HG02763 (cell line): ENCODE measurements around the gene DAGLA.
"Not testable (repeated sequence)": the region's sequence is repeated elsewhere in the genome, so short reads cannot be mapped to it uniquely, and the experiment has no call there.

Experiments used
- ATAC-seq: cut with Tn5 transposase; IDR thresholded peaks from one replicate; pipeline ENCODE4 v1.9.1; 2021; ENCODE audit warnings: mild to moderate bottlenecking, moderate library complexity; ENCODE audit not compliant: unreplicated experiment

The DAGLA gene

DNA sequence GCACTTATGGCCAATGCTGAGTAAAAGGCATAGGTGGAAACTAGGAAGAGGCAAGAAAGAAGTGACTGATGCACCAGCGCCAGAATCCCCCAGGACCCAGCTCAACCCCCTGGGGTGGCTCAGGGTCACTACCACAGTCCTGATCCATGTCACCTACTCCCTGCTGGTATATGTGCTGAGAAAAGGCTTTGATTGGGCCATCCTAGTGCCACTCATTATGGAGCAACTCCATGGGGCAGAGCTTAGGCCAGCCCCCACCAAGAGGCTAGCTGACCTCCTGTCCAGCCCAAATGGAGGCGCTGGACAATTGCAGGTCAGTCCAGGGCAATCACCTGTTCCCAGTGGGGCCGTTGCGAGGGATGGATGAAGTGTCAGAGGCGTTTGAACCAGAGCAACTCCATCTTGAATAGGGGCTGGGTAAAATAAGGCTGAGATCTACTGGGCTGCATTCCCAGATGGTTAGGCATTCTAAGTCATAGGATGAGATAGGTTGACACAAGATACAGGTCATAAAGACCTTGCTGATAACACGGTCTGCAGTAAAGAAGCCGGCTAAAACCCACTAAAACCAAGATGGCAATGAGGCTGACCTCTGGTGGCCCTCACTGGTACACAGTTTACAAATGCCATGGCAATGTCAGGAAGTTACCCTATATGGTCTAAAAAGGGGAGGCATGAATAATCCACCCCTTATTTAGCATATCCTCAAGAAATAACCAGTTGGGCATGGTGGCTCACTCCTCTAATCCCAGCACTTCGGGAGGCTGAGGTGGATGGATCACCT, 20.6 kb upstream of the DAGLA start:
- no peak for ATAC-seq

DNA sequence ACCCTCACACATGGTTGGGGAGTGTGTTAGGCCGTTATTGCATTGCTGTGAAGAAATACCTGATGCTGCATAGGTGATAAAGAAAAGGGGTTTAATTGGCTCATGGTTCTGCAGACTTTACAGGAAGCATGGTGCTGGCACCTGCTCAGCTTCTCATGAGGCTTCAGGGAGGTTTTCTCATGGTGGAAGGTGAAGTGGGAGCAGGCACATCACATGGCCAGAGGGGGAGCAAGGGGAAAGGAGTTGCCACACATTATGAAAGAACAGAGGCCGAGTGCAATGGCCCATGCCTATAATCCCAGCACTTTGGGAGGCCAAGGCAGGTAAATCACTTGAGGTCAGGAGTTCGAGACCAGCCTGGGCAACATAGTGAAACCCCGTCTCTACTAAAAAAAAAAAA, 19.2 kb upstream of the DAGLA start:
- not testable (repeated sequence) for ATAC-seq

DNA sequence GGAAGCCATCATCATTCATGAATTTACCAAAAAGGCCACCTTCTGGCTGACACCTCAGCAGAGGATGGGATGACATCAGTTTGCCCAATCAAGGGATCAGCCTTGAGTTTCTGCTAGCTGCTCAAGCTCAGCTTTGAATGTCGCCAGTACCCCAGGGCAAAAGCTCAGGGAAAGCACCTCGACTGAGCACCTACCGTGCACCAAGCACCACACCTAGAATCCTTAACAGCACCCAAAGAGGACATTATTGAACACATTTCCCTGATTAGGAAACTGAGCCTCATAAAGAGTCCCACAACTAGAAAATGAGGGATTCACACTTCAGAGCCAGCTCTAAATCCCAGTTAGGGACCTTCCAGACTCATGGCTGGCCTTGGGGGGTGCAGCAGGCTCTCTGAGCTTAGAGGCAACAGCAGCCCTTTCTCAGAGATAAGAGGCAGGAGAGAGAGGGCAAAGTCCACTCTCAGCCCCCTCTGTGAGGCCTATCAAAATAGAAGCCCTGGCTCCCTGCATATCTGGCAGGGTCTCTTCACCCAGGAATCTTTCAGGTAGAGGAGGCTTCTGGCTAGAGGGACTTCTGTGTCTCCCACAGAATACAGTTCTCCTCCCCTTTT, 13.4 kb upstream of the DAGLA start:
- no peak for ATAC-seq

DNA sequence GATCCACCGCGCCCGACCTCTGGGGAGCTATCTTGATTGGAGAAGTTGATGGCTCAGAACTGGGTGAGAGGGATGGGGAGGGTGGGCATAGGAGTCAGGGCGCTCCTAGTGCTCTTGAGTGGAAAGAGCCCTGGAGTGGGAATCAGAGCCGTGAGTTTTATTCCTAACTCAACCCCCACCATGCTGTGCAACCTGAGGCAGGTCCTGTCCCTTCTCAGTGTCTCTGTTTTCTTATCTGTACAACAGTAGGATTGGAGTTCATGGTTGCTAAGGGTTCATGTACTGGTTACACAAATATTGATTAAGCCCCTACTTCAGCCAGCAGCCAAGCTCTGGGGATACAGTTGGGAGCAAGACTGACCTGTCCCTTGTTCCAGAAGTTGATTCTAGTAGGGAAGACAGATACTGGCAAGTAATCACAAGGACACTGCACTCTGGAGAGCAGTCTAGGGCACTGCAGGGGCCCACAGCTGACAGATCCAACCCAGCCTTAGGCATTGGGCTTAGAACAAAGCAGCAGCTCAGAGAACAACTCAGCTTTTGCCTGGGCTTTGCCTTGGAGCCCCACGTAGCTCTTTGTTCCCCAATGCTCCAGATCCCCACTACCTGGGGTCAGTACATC, 12.4 kb upstream of the DAGLA start:
- ATAC-seq, result no peak

DNA sequence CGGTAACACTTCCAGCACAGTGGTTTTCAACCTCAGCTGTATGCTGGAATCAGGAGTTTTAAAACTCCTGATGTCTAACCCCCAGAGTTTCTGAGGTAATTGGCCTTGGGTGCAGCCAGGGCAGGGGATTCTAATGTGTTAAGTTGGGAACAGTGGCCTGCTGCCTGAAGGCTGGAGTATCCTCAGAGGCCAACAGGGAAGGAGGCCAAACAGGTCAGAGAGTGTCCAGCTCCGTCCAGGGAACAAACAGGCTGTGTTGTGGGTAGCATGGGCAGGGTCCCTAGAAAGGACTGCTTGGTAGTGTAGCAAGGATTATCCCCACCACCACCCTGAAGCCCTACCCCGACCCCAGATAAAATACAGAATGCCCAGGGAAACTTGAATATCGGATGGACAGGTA, 10.8 kb upstream of the DAGLA start:
- ATAC-seq, result no peak

DNA sequence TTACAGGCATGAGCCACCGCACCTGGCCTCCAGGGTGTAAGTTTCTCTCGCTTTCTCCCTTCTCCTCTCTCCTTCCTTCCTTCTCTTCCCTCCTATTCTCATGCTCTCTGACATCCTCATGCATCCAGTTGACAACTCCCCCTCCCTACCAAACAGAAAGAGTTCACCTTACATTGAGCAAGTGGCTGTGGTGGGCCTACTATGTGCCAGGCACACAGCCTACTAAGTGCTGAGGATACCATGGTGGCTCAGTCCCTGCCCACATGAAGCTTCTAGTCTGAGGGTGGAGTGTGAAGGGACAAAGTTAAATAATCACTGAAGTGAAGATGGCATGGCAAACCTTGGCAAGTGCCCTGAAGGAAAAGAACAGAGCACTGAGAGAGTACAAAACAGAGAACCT, 9.6 kb upstream of the DAGLA start:
- ATAC-seq, result no peak

DNA sequence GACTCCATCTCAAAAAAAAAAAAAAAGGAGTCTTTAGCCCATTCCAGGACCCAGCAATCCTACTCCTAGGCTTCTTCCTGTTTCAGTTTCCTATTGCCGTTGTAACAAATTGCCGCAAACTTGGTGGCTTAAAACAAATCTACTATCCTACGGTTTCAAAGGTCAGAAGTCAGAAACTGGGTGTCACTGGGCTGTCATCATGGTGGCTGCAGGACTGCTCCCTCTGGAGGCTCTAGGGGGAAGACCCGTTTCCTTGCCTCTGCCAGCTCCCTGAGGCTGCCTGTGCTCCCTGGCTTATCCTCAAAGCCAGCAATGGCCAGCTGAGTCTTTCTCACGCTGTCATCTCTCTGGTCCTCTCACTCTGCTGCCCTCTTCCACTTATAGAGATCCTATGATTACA, 8.7 kb upstream of the DAGLA start:
- ATAC-seq, result no peak

DNA sequence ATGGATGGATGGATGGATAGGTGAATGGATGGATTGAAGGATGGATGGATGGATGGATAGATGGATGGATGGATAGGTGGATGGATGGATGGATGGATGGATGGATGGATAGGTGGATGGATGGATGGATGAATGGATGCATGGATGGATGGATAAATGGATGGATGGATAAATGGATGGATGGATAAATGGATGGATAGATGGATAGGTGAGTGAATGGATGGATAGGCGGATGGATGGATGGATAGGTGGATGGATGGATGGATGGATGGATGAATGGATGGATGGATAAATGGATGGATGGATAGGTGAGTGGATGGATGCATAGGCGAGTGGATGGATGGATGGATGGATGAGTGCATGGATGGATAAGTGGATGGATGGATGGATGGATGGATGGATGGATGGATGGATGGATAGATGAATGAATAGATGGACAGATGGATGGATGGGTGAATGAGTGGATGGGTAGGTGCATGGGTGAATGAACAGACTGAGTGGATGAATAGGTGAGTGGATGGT, 6.2 kb upstream of the DAGLA start:
- ATAC-seq, result not testable (repeated sequence)

DNA sequence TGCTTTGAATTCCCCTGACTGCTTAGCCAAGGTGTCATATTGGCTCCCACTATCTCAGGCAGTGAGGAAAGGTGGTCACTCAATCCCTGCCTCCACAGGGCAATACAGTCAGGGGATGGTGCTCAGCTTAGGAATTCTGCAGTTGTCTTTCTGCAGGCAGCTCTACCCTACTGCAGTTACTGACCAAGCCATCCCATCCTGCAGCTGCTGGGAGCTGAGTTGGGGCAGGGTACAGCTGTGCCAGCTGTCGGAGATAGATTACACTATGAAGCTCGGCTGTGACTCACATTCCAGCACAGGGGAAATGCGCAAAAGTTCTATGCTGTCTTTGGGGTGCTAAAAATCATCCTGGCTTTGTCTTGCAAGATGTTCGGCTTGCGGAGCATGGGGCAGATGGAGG, 4.4 kb upstream of the DAGLA start:
- ATAC-seq, result no peak

DNA sequence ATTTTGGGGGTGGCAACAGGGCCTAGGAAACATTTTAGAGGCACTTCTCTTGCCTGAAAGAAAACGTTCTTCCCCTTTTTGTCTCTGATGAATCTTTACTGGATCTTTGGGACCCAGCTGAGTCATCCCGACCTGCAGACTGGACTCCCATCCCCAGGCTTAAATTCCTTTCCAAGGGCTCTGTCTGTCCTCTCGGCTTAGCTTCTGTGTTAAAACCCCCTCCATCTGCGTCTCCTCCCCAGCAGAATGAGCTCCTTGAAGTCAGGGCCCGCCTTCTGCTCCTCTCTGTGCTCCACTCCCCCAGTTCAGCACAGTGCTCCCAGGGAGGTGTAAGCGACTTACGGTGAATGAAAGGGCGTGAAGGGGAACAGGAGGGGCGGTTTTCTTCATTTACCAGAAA, 895 bp upstream of the DAGLA start:
- ATAC-seq, result no peak

DNA sequence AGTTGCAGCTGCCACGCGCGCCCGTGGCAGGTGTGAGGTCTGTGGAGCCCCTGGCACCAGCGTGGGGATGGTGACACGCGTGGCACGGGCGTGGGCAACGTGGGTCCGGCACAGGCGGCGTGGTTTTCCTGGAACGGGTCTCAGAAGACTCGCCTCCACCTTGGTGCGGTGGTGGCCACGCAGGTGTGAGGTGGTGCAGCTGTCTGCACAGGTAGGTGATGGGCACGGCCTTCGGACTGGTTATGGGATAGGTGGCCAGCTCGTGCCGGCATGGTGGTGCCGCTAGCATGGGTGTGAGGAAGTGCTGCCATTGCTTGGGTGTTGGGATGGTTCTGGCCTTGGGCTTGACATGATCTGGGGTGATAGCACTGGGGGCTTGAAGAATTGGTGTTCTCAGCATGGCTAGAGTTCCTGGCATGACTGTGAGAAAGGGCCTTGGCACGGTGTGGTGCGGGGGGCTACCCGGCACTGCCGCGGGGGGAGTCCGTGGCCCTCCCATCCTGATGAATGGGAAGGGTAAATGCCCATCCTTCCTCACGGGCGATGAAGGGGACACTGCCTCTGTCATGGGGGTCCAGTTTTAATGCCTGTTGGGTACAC, 531 bp downstream of the DAGLA start:
- ATAC-seq, result no peak

DNA sequence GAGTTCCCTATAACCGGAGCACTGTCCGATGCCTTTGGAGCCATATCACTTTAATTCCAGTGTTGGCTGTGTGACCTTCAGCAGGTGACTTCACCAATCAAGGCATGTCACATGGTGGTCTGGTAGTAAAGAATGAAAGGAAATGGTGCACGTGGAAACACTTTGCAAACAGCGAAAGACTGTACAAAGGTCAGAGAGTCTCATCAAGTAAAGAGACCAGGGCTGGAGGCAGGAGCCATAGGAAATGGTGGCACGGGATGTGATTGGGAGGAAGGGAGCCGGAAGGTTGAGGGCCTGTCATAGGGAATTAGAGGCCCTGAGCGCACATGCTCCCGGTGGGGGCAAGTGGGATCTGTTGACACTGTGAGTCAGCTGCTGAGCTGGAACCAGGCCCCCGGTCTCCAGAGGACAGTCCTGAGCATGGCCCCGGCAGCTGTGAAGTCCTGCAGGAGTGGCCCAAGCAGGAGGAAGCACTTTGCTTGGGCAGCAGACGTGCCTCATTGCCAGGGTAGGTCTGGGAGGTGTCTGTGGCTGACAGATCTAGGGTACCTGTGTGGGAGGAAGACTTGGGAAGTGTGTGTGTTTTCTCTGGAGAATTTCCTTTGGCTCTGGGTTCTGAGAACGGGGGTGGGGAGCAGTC, 2.0 kb downstream of the DAGLA start:
- no peak for ATAC-seq

DNA sequence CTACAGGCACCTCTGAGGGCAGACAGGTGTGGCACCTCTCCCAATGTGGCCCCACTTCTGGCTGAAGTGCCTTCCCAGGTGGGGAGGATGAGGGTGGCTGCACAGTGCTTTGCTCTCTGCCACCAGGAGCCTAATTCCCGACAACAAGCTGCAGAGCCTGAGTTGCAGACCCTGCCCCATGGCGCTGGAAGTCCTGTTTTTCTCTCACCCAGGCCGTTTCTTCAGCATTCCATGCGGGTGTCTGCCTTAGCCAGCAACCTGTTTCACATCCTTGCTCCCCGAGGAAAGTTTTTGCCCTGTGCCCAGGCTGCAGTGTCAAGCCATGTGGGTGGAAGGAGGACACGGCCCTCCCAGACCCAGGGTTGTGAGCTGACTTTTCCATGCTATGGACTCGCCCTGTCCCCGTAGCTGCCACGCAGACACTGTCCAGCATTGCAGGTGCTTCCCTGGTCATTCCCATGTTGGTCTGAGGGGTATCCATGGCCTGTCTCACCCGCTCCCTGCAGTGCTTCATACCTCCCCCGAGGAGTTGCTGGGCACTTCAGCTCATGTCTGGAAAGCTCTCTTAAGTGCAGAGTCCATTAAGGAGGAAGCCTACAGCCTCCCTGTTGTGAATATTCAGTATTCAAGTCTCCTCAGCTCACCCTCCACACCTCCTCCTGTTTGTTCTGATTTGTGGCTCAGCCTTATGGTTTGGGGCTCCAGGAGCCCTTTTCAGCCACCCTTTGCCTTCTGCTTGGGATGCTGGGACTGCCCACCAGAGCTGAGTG, 2.9 kb downstream of the DAGLA start:
- no peak for ATAC-seq

DNA sequence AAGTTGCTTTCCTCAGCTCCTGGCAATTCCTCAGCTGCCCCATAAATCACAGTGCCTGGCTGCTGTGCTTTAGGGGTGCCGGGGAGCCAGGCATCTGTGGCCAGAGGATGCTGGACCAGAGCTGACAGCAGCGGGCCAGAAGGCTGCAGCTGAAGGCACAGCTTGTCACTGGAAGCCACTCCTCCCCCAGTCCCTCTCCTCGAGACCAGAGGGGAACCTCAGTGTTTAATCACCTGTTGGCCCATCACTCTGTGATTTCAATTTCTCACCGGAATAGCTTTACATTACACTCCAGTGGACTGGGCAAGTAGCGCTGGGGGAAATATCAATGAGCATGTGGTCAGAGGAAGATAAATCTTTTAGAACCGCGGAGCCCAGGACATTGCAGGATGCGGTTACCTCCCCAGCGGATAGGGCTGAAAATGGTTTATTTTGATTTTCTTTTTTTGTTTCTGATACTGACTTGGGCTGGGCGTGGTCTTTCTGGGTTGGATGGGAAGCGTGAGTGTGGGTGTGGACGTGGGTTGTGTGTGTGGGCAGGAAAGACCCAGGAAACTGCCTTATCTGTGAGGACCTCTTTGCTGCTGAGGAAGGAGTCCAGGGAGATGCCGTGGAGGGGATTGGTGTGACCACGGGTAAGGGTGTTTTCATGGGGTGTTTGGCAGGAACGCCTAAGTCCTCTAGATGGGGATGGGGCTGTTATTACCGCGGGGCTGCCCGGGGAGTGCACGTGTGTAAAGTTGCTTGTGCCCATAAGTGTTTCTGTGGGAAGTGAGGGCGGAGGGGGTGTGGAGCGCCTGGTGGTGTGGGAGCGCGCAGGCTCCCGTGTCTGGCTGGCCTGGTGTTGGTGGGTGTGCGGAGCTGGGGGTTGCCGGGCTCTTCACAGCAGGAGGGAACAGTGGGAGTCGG, 4.0 kb downstream of the DAGLA start:
- no peak for ATAC-seq

DNA sequence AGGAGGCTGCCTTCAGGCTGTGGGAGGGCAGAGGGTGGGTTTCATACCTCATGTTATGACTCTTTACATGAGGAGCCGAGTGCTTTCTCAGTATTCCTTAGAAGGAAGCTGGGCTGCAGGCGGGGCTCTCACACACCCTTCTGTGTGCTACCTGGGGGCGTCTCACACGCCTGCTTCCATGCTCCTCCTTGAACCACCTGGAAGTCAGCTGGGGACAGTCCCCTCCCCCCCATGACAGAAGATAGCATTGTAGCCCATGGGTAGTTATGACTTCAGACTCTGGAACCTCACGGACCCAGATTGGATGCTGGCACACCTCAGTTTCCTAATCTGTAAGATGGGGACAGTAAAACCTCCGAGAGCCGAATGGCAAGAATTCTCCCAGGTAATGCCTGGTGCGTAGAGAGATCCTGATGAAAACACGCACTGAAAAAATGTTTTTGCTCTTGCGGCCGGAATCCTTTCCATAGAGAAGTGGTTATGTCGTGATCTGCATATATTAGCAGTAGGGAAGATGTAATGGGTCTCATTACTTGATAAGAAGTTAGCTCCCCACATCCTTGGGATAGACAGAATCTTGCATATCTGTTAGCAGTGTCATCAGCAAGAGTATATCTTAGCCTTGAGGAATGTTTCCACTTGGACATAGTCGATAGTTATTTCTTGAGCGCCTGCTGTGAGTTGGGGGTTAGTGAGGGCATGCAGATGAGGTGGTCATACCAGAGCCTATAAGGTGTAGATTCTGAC, 4.9 kb downstream of the DAGLA start:
- no peak for ATAC-seq

DNA sequence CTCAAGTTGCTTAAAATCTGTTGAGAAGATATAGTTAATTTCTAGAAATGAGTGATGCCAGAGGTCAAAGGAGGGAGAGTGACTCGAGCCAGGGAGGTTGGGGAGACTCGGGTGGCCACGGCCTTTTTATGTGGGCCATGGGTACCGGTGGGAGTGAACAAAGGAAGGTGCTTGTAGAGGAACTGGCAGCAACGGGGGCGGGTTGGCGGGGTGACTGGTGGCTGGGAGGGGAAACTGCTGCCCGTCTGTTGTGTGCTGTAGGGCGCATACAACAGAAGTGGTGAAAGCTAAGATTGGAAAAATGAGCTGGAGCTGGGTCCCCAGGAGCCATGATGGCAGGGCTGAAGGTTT, 5.4 kb downstream of the DAGLA start:
- ATAC-seq, result no peak

DNA sequence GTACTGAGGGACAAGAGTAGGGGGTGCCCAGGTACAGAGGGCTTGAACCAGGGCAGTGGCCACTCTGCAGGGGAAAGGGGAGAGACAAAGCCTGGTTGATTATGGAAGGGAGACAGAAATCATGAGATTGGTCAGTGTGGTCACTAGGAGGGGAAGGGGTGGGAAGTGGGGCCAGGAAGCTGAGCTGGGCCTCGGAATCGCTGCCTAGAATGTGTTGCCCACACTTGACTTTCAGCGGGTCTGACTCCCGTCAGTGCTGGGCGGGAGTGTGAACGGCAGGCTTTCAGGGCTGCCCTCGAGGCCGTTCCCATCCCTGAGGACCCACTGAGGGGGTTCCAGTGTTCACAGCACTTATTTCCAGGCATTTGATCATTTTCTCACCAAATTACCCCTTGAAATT, 5.9 kb downstream of the DAGLA start:
- ATAC-seq, result no peak

DNA sequence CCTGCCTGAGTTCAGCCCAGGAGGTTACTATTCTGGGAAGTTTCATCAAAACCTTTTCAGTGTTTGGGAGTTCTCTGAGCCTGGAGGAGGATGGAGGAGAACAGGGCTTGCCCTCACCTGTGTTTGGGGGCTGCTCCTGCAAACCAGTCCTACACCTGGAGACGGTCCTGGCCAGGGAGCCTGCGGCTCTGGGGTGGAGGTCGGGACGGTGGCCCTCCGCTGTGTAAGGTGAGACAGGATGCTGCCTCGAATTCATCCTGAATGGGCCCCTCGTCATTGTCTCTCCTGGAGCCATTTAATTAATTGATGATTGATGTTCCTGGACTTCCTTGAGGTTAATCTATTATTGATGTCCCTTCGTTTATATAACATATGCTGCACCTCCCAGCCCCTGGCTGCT, 6.3 kb downstream of the DAGLA start:
- ATAC-seq, result no peak

DNA sequence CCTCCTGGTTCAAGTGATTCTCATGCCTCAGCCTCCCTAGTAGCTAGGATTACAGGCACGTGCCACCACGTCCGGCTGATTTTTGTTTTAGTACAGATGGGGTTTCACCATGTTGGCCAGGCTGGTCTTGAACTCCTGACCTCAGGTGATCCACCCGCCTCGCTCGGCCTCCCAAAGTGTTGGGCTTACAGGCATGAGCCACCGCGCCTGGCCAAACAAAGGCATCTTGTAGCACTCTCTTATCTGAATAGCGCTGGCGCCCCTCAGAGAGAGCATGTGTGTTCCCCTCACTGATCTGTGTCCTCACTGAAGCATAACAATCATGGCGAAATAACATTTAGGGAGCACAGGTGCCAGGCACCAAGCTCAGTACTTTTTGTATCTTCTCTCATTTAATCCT, 7.2 kb downstream of the DAGLA start:
- no peak for ATAC-seq
